GM12875 (cell line): ENCODE results near the gene PRXL2C.

Experiments
- H3K4me3 ChIP-seq: one replicate; pipeline ENCODE4 v1.5.1; 2011; ENCODE audit warnings: low read depth, low read length, control low read depth
- CTCF ChIP-seq: IDR thresholded peaks from 2 replicates; pipeline ENCODE4 v1.5.1; 2011; ENCODE audit warnings: low read depth, mild to moderate bottlenecking, control low read depth, inconsistent platforms, low read length, moderate library complexity, borderline replicate concordance; ENCODE audit not compliant: insufficient read depth

Gene PRXL2C

DNA sequence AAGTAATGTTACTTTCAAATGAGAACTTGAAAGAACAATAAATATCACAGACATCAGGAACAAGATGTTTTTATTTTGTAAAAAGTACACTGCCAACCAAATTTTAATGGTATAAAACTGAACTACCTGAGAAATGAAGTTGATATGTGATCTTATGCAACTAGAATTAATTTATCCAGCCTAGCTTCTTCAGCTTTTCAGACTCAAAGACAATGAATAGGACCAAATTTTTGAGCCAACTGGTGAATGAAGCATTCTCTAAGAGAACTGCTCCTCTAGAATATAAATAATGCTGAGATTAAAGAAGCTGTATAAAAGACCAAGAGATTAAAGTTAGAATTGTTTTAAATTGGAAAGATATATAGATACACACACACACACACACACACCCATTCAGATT, 45.4 kb downstream of the PRXL2C start:
- no peak overlapping the region for H3K4me3 ChIP-seq
- TF ChIP-seq CTCF: no peak

DNA sequence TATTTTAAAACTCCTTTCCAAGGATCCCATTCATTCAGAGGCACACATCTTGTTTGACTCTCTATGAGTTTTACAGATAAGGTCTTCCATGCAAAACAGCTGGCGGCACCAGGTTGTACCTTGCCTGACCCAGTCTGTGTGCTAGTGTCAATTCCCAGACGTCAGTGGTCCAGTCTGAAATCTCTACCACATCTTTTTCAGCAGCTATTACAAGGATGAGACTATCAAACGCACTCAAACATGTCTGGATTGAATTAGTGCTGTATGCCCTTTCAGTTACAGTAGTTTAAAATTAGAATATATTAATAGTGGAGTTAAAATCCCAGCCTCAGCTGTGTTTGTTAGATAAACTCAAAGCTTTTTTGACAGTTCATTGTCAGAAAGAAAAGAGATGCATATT, 47.1 kb downstream of the PRXL2C start:
- no peak for TF ChIP-seq CTCF
- H3K4me3 ChIP-seq: no peak overlapping the region

DNA sequence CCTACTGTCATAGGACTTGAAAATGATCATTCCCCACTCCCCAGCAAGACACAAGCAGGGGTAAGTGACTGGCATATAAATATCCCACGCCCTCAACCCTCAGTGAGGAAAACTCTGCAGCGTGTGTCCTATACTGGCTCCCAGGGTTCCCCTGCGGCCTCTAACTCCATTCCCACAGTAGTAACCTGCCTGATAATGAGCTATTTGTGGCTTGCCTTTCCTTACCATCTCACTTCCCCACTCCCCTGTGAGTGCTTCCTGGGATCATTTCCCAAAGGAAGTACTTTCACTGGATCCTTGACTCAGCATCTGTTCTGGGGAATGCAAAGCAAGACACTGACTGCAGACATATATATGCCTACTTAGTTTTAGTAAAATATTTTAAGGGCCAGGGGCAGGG, 49.8 kb downstream of the PRXL2C start:
- no peak for TF ChIP-seq CTCF
- no peak overlapping the region for H3K4me3 ChIP-seq

- H3K4me3 ChIP-seq: no peak overlapping the region
- no peak for TF ChIP-seq CTCF
Observed at GRCh38 chr9:96604004-96604319, 51.2 kb downstream of the PRXL2C start.

GRCh38 chr9:96603305-96604003, 51.7 kb downstream of the PRXL2C start:
- no peak for TF ChIP-seq CTCF
- no peak overlapping the region for H3K4me3 ChIP-seq

- no peak overlapping the region for H3K4me3 ChIP-seq
- no peak for TF ChIP-seq CTCF
Observed at GRCh38 chr9:96599298-96599697, 55.8 kb downstream of the PRXL2C start.

GRCh38 chr9:96596601-96597111, 58.5 kb downstream of the PRXL2C start:
- no peak for TF ChIP-seq CTCF
- no peak overlapping the region for H3K4me3 ChIP-seq
